ENCODE results near the gene CRLF2.
"Not testable (repeated sequence)": the region's sequence is repeated elsewhere in the genome, so short reads cannot be mapped to it uniquely, and the experiment has no call there.

Gene CRLF2

DNA sequence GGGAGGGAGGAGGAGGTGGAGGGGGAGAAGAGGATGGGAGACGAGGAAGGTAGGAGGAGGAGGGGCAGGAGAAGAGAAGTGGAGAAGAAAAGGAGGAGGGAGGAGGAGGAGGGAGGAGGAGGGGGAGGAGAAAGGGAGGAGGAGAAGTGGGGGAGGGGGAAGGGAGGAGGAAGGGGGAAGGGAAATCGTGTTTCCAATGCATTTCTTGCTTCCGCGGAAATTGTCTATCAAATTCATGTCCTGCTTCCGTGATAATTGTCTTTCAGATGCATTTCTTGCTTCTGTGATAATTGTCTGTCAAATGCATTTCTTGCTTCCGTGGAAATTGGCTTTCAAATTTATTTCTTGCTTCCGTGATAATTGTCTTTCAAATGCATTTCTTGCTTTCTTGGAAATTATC is 43.3 kb downstream of the CRLF2 start:
- no peak for DNase-seq (ENCODE audit: low read depth)

DNA sequence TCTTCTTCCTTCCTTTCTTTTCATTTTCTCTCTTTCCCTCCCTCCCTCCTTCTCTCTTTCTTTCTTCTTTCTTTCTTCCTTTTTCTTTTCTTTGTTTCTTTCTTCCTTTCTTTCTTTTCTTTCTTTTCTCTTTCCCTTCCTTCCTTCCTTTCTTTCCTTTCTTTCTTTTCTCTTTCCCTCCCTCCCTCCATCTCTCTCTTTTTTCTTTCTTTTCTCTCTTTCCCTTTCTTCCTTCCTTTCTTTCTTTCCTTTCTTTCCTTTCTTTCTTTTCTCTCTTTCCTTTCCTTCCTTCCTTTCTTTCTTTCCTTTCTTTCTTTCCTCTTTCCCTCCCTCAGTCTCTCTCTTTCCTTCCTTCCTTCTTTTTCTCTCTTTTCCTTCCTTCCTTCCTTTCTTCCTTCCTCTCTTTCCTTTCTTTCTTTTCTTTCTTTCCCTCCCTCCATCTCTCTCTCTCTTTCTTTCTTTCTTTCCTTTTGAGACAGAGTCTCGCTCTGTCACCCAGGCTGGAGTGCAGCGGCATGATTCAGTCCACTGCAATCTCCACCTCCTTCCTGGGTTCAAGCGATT is 44.4 kb downstream of the CRLF2 start:
- no peak for DNase-seq (ENCODE audit: low read depth)

DNA sequence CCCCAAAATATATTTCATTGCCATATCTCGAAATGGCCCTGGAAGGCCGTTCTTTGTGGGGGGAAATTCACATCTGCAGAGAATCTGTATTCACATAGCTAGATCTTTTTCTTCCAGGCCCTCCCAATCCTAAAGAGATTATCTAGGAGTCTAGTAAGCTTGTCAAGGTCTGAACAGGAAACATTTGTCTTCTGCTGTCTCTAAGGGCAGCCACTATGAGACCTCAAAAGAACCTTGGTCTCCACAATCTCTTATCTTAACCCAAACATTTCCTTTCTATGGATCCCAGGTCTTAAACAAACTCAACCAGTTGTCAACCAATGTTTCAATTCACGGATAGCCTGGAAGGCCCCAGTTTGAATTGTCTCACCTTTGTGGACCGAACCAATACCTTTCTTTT is 45.0 kb downstream of the CRLF2 start:
- no peak for DNase-seq (ENCODE audit: low read depth)

DNA sequence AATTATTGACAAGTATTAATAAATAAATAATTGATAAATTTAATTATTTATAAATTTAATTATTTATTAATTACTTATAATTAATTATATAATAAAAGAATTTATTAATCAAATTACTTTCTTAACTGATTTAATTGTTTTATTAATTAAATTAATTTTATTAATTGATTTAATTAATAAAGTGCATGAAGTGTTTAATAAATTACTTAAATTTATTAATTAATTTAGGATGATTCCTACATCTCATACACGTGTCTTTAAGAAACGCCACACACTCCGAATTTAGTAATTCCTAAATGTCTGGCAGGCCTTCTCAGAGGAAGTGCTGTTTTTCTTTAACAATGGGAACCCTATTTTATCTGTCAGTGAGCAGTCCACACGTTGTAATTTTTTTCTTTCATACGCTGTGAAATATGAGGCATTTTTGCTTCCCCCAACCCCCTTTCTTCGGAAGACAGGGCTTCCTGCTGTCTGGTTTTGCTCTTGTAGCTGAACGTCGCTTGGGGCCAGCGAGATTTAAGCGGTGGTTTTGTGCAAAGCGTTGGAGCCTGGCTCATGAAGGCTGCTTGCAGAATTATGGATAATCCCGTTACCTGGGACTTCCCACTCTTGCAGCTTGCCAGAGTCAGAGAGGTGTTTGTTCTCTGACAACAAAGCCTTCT is 46.8 kb downstream of the CRLF2 start:
- DNase-seq (ENCODE audit: low read depth): no peak

DNA sequence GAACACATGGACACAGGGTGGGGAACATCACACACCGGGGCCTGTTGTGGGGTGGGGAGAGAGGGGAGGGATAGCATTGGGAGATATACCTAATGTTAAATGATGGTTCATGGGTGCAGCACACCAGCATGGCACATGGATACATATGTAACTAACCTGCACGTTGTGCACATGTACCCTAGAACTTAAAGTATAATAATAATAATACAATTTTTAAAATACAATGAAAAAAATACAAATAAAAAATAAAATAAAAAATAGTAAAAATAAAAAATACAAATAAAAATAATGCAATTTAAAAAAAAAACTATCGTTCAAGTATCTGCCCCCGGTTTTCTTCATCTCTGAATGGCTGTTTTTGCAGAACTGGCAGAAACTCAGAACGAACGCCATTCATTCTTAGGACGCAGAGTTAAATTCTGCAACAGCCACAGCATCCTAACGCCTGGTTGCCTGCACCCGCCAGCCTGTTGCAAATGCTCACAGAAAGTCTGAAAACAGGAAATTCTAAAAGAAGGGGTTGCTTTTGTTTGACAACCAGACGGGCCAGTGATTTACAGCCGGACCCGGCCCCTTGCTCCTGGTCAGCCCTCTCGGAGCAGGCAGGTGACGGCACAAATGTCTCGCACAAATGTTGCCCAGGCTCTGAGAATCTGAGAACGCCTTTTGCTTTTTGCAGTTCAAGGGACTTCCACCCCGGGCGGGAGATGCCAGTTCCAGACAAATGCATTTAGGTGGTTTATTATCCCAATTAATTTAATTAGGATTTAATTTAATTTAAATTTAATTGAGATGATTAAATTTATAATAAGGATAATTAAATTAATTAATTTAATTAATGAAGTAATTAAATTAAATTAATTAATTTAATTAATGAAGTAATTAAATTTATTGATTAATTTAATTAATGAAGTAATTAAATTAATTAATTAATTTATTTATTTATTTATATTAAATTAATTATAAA is 47.8 kb downstream of the CRLF2 start:
- DNase-seq (ENCODE audit: low read depth): no peak

DNA sequence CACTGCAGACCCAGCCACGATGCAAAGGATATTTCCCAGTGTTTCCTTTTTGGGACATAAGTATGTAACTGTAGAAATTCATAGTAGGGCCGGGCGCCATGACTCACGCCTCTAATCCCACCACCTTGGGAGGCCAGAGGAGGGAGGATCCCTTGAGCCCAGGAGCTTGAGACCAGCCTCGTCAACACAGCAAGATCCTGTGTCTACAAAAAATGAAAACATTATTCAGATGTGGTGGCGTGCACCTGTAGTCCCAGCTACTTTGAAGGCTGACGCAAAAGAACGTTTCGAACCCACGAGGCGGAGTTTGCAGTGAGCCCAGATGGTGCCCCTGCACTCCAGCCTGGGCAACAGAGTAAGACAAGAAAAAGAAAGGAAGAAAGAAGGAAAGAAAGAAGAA is 49.2 kb downstream of the CRLF2 start:
- no peak for DNase-seq (ENCODE audit: low read depth)

DNA sequence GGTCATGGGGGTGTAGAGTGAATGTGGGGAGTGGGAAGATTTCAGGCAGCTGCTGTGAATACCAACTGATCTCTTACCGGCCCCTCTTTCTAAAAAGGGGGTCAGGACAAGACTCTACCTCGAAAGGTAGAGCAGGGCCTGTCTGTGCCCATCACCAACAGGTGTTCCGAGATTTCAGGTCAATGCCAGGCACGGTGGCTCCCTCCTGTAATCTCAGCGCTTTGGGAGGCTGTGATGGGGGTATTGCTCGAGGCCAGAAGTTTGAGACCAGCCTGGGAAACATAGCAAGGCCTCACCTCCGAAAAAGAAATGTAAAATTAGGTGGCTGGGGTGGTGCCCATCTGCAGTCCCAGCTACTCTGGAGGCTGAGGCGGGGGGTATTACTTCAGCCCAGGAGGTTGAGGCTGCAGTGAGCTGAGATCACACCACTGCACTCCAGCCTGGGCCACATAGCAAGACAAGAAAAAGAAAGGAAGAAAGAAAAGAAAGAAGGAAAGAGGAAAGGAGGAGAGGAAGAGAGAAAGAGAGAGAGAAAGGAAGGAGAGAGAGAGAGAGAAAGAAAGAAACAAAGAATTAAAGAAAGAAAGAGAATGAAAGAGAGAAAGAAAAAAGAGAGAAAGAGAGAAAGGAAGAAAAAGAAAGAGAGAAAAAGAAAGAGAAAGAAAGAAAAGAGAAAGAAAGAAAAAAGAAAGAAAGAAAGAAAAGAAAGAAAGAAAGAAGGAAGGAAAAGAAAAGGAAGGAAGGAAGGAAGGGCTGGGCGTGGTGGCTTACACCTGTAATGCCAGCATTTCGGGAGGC is 50.1 kb downstream of the CRLF2 start:
- no peak for DNase-seq (ENCODE audit: low read depth)

DNA sequence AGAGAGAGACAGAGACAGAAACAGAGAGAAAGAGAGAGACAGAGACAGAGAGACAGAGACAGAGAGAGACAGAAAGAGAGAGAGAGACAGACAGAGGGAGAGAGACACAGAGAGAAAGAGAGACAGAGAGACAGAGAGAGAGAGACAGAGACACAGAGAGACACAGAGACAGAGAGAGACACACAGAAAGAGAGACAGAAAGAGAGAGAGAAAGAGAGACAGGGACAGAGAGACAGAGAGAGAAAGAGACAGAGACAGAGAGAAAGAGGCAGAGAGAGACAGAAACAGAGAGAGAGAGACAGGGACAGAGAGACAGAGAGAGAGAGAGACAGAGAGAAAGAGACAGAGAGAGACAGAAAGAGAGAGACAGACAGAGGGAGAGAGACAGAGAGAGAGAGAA is 52.9 kb downstream of the CRLF2 start:
- DNase-seq (ENCODE audit: low read depth): no peak

DNA sequence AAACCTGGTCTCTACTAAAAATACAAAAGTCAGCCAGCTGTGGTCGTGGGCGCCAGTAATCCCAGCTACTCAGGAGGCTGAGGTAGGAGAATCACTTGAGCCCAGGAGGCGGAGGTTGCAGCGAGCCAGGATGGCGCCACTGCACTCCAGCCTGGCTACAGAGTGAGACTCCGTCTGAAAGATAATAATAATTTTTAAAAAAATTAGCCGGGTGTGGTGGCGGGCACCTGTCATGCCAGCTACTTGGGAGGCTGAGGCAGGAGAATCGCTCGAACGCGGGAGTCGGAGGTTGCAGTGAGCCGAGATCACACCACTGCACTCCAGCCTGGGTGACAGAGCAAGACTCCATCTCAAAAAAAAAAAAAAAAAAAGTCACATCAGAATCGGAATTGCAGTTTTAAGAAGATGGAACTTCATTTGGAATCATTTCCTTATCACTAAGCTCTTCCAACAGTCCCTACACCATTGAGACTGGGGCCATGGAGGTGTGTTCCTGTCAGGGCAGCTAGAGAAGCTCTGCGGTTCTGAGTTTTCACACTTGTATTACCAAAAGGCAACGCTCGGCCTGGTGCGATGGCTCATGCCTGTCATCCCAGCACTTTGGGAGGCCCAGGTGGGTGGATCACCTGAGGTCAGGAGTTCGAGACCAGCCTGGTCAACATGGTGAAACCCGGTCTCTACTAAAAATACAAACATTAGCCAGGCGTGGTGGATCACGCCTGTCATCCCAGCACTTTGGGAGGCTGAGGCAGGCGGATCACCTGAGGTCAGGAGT is 55.6 kb downstream of the CRLF2 start:
- DNase-seq (ENCODE audit: low read depth): not testable (repeated sequence)

DNA sequence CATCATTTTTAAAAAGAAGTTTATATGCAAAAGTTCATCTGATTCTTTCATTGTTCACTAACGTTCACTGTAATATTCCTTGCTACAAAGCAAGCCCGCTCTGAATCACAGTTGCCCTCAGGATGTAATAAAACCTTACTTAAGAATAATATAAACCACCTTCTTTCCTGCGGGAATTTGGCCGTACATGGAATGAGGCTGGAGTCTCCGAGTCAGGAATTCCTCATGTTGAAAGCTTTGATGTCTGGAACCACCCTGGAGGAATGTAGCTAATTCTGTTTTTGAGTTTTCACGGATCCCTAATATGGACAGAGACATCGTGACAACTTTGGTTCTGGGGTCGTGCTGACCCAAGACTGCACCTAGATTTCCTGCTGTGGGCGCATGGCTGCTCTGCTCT is 58.5 kb downstream of the CRLF2 start:
- DNase-seq (ENCODE audit: low read depth): no peak

DNA sequence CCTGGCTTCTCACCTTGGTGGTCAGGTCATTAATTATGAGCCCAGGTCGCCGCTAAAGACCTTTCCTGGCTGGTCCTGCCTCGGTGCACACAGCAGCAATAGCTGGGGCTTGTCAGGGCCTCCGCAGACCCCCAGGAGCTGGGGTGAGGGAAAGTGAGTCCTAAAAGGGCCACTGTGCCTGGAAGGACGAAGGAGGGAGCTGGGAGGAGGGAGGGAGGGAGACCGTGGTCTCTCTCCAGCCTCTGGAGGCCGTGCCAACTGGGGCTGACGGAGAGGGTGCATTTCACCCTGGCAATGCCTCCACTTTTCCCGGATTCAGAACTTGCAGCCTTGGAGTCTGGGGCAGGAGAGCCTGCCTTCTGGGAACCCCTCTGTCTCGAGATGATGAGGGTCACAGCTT is 60.4 kb downstream of the CRLF2 start:
- no peak for DNase-seq (ENCODE audit: low read depth)

DNA sequence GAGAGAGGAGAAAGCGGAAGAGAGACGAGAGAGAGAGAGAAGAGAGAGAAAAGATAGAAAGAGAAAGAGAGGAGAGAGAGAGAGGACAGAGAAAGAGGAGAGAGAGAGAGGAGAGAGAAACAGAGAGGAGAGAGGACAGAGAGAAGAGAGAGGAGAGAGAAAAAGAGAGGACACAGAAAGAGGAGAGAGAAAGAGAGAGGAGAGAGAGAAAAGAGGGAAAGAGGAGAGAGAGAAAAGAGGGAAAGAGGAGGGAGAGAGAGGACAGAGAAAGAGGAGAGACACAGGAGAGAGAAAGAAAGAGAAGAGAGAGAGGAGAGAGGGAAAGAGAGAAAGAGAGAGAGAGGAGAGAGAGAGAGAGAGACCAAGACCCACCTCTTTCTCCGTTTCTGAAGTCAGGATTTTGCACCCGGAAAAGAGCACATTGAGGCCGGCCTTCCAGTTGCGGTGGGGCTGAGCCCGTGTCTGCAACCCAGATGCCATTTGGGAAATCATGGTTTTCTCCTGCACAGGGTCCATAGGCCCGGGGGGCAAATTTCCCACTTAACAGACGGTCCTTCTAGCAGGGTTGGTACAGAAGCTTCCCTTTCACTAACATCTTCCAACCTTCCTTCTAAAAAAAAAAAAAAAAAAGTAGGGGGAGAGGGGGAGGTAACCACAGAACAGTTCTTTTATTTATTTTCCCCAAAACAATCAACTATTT is 60.9 kb downstream of the CRLF2 start:
- DNase-seq (ENCODE audit: low read depth): no peak

DNA sequence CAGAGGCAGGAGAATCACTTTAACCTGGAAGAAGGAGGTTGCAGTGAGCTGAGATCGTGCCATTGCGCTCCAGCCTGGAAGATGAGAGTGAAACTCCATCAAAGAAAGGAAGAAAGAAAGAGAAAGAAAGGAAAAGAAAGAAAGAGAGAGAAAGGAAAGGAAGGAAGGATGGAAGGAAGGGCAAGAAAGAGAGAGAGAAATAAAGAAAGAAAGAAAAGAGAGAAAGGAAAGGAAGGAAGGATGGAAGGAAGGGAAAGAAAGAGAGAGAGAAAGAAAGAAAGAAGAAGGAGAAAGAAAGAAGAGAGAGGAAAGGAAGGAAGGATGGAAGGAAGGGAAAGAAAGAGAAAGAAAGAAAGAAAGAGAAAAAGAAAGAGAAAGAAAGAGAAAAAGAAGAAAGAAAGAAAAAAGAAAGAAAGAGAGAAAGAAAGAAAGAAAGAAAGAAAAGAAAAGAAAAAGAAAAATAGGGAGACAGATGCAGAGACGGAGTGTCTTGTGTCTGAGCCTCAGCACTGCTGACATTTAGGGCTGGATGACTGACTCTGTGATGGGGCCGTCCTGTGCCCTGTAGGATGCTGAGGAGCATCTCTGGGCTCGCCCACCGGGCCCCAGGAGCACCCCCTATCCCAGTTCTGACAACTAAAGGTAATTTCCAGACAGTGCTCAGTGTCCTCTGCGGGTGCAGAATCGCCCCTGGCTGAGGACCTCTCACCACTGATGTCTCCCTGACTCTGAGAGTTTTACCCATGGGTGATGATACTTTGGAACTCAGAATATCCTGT is 61.7 kb downstream of the CRLF2 start:
- no peak for DNase-seq (ENCODE audit: low read depth)

DNA sequence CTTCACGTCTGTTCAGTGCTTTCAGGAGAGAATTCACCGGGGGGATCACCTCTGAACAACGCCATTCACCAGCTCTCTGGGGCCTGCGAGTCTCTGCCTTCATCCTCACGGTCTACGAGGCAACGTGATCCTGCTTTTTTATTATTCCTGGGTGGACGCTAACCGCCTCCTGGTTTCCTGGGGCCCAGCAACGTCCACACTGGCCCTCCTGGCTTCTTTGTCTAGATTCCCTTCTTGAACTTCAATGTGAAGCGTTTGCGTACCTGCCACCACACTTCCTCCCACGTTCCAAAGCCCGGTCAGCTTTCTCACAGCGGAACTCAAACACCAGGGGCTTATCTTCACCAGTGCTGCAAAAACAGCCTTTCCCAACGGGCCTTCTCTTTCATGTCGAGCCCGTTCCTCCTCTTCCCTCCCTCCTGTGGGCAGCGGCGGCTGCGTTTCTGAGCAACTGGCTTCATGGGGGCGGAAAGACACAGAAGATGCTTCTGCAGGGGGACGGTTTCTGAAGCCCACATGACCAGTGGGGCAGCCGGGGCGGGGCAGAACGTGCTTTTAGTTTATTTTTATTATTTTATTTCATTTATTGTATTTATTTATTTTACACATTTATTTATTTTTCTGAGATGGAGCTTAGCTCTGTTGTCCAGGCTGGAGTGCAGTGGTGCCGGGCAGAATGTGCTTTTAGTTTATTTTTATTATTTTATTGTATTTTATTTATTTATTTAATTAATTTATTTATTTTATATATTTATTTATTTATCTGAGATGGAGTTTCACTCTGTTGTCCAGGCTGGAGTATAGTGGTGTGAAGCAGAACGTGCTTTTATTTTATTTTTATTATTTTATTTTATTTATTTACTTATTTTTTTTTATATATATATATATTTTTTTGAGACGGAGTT is 64.6 kb downstream of the CRLF2 start:
- DNase-seq (ENCODE audit: low read depth): no peak

DNA sequence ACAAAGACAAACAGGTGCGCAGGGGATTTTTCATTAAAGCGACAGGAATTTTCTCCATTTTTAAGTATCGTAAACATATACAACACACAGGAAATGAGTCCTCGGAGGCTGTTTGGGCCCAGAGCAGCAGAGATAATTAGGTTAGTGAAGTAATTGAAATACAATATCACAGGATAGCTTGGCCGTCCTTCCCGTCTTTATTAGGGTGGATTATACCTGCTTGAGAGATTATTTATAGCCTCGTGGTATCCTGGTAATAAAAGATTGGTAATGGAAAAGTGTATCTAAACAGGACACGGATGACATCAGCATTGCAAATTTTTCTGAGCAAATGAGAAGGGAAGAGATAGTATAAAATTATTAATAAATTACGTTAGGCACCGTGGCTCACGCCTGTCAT is 68.2 kb downstream of the CRLF2 start:
- DNase-seq (ENCODE audit: low read depth): no peak
